SH-SY5Y (cell line): Measurements from ENCODE around the gene BFAR.

Experiments used
- GATA2 ChIP-seq: IDR thresholded peaks from 2 replicates; pipeline ENCODE4 v1.6.1; 2011; ENCODE audit warnings: mild to moderate bottlenecking, low read depth, low read length
- GATA3 ChIP-seq: IDR thresholded peaks from 2 replicates; pipeline ENCODE4 v1.6.1; 2011; ENCODE audit warnings: low read depth, mild to moderate bottlenecking, low read length, moderate library complexity

Gene BFAR

GRCh38 chr16:14628806-14629611 is 3.7 kb upstream of the BFAR start:
- TF ChIP-seq GATA3 (no peak), GATA2 (no peak)

- TF ChIP-seq GATA3 (no peak), GATA2 (no peak)
Measured at GRCh38 chr16:14629612-14629918, 3.2 kb upstream of the BFAR start.

GRCh38 chr16:14629919-14630619 is 2.7 kb upstream of the BFAR start, which contains the start of gene PARN:
PARN (minus strand) TSS chr16:14630260; CDS start chr16:14630125, 135 bp downstream.
- TF ChIP-seq GATA3 (no peak), GATA2 (no peak)

- no peak for TF ChIP-seq GATA3
Measured at GRCh38 chr16:14634389-14634725, 1.6 kb downstream of the BFAR start.

DNA sequence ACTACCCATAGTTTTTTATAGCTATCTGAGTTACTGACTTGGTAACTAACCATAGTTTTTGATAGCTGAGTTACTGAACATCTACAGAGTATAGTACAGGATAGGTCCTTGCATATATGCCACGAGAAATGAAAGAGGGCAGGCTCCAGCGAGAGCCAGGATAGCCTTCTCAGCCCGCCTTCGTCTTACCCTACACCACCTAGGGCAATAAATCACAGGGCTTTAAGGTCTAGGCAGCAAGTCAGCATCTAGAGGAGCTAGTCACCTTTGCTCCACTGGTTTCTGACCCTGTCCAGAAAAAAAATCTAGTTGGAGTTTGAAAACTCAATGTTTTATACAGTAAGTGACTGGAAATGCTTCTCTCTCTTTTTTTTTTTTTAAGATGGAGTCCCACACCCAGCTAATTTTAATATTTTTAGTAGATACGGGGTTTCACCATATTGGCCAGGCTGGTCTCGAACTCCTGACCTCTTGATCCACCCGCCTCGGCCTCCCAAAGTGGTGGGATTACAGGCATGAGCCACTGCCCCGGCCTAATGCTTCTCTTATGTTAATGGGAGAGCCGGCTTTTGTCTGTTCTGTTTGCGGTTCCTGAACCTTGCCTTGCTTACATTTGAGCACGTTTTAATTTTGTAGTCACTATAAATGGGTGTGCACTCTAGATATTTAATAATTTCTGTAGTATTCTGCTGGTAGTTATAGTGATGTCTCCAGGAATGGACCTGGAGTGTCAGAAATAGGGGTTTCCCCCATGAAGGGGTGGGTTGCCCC is 2.8 kb downstream of the BFAR start:
- TF ChIP-seq GATA2, result no peak

DNA sequence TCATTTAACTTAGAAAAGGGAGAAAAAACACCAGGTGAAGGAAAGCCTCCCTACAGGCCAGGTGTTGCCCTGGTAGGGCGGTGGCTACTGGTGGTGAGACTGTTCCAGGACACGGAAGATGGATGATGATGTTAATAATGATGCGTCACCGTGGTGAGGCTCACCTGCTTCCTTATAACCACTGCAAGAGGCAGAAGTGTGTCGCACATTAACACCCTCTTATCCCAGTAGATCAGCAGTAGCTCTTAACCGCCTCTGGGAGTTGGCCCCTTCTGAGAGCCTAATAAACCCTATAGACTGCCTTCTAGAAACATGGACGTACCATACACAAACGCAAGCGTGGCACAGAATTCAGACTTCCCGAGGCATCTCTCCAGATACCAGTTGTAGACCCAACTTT is 7.8 kb downstream of the BFAR start:
- no peak for TF ChIP-seq GATA2
- no peak for TF ChIP-seq GATA3

GRCh38 chr16:14641206-14641605 is 8.5 kb downstream of the BFAR start:
- TF ChIP-seq GATA3 (no peak), GATA2 (no peak)

DNA sequence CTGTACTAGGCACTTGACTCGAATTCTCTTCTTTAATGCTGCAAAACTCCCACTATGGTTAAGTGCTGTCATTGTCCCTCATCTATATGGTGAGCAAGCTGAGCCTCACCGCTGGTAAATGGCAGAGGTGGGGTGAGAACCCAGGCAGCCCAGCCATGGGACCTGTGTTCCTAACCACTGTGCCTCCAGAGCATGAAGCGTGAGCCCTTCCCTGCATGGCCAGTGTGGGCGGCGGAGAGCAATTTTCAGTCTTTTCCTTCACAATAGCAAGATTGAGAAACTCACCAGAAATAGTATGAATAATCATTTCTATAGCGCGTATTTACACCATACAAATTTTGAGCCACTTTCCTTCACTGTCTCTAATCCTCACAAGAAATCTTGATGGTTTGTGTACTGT is 9.2 kb downstream of the BFAR start:
- TF ChIP-seq GATA3 (no peak), GATA2 (no peak)

- TF ChIP-seq GATA3 (no peak), GATA2 (no peak)
Measured at GRCh38 chr16:14649816-14650215, 17.1 kb downstream of the BFAR start.

GRCh38 chr16:14650629-14651028 is 17.9 kb downstream of the BFAR start:
- TF ChIP-seq GATA3 (no peak), GATA2 (no peak)

DNA sequence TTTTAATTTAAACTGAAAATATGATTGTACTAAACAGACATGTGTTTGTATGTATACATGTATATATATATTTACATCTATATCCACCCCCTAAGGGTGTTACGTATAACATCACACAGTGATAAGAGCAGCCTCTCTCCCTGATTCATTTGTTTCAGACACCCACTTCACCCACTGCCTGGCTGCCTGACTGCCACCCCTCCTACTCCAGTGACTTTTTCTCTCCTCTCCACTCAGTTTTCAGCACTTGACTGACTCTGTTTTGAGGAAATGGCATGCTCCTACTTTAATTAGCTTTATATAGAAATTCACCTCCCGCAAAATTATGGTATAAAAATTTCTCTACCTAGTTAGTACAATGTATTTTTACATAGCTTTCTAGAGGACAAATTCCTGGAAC is 20.0 kb downstream of the BFAR start:
- TF ChIP-seq GATA2, result no peak
- TF ChIP-seq GATA3, result no peak

DNA sequence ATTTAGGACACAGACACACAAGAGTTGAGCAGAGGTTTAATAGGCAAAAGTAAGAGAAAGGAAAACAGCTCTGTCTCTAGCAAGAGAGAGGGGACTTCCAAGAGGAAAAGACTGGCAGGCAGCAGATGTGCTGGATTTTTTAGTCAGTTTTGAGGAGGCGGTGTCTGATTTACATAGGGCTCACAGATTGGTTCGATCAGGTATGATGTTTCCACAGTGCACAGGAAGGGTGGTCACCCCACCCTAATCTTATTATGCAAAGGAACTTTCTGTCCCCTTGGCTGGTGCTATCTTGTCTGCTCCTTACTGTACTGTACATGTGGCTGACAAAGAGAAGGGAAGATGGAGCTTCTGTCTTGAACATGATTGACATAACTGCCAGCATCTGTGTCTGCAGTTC is 25.3 kb downstream of the BFAR start:
- TF ChIP-seq GATA2, result no peak
- no peak for TF ChIP-seq GATA3

GRCh38 chr16:14667347-14668266 is 34.9 kb downstream of the BFAR start:
- no peak for TF ChIP-seq GATA2
